Naive thymus-derived CD8-positive, alpha-beta T cell (primary cell): ENCODE measurements around the gene TAS1R2. TPM values are rescaled to one million over a fixed set of nuclear protein-coding genes. Genes with fewer than 3 reads are reported as not detected.
"Not testable (repeated sequence)": the region's sequence is repeated elsewhere in the genome, so short reads cannot be mapped to it uniquely, and the experiment has no call there.

Source experiments
- ATAC-seq, 2 donors: fragments of 150-1000 bp; cut with Tn5 transposase in 1 of 2; sonication (Bioruptor Pico), chemical (Tn5 transposase) in 1 of 2; 1 replicate in 1 of 2; 2 replicates in 1 of 2; pipeline ENCODE4 v1.10.0; 2021; ENCODE audit warnings: mild to moderate bottlenecking in 2 of 2, moderate library complexity in 2 of 2
- POLR2A ChIA-PET: fragments of 350-600 bp; sonication (Branson Sonifier 250); formaldehyde crosslinking; loops from one replicate; lab custom pipeline; 2021; ENCODE audit warnings: antibody characterized with exemption; lab: Charles Lee
- DNase-seq, 10 donors: peaks; one replicate each; pipeline versions ENCODE4 v3.0.0 to v3.0.0-alpha.2; 2020 to 2022
- H3K27ac Mint-ChIP-seq, 10 donors: one replicate each; pipeline ENCODE4 v1.8.0; 2020 to 2022; ENCODE audit warnings: mild to moderate bottlenecking in 10 of 10, mixed read lengths in 10 of 10, moderate library complexity in 4 of 10, inconsistent platforms in 1 of 10
- H3K27me3 Mint-ChIP-seq, 5 donors: one replicate each; pipeline ENCODE4 v1.8.0; 2021 to 2022; ENCODE audit warnings: mixed read lengths in 5 of 5
- H3K36me3 Mint-ChIP-seq, 3 donors: one replicate each; pipeline ENCODE4 v1.8.0; 2020 to 2022; ENCODE audit warnings: mixed read lengths in 3 of 3, mild to moderate bottlenecking in 2 of 3, inconsistent platforms in 1 of 3
- H3K4me1 Mint-ChIP-seq, 4 donors: one replicate each; pipeline ENCODE4 v1.8.0; 2021 to 2022; ENCODE audit warnings: mixed read lengths in 4 of 4
- H3K4me3 Mint-ChIP-seq, 10 donors: one replicate each; pipeline ENCODE4 v1.8.0; 2020 to 2022; ENCODE audit warnings: mild to moderate bottlenecking in 10 of 10, mixed read lengths in 10 of 10, moderate library complexity in 6 of 10, inconsistent platforms in 1 of 10
- H3K9me3 Mint-ChIP-seq, 9 donors: one replicate each; pipeline ENCODE4 v1.8.0; 2020 to 2022; ENCODE audit warnings: mixed read lengths in 9 of 9, mild to moderate bottlenecking in 3 of 9, inconsistent platforms in 1 of 9, moderate library complexity in 1 of 9
- polyA plus RNA-seq, 3 donors: library from polyadenylated mRNA; unstranded; fragments of 300-500 nt; fragmentation: Illumina TruSeq; gene quantifications; one replicate each; pipeline ENCODE4 v1.2.3, GENCODE V29; 2021
- total RNA-seq, 8 experiments: library from RNA in 2 of 8; stranded (reverse) in 2 of 8; gene quantifications; one replicate each; pipeline ENCODE4 v1.2.3 and lab custom pipeline; 2021 to 2026

TAS1R2 gene
- total and polyA plus RNA-seq, 5 experiments from 2014 or later, result not detected

DNA sequence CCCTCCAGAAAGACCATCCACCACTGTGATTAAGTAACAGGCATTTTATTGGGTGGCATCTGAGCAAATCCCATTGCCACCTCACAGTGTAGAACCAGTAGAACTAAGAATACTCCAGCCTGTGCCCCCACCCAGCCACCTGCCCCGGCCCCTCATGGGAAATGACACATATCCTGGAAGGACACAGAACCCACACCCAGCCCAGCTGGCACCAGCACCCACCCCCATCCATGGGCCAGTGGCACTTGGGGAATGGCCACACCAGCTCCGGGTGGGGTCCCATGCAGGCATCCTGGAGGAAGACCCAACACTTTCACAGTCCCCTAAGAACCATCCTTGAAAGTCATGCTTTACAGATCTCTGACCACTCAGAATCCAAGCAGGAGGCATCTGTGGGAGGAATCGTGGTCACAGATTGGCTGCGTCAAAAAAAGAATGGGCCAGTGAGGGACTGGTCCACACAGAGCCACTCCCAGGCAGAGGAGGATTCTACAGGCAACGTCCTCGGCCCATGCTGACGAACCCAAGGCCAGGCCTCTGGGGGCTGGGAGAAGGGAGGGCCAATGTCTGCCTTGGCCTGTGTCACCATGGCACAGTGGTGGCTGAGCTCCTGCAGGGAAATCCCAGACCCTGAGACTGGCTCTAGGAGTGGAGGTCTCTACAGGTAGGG, 12.1 kb upstream of the TAS1R2 start:
- DNase-seq, result no peak
- POLR2A ChIA-PET, result no interaction called here
- Mint-ChIP-seq H3K4me3 (no peak overlapping the region), H3K4me1 (no peaks in the 10 kb centered on the region), H3K36me3 (no peaks in the 10 kb centered on the region), H3K27ac (no peak overlapping the region), H3K9me3 (no peaks in the 10 kb centered on the region), H3K27me3 (peaks cover 0 to 8% (median 6%) of the 10 kb centered on the region in 5 donors)
- no peak for ATAC-seq

DNA sequence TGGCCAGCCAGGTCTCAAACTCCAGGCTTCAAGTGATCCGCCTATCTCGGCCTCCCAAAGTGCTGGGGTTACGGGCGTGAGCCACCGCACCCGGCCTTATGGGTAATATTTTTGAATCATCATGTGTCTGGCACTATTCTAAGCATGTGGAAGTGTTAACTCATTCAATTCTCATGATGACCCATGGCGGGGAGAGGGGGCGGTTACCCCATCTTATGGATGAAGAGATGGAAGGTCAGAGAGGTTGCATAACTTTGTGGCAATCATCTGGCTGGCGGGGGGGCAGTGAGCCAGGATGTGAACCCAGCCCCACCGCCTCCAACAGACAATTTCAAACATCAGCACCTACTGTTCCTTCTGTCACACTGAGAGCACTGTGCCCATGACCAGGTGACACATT, 11.5 kb upstream of the TAS1R2 start:
- no peaks in the 10 kb centered on the region for H3K4me1 Mint-ChIP-seq
- POLR2A ChIA-PET, result no interaction called here
- peaks cover 0 to 8% (median 8%) of the 10 kb centered on the region in 5 donors for H3K27me3 Mint-ChIP-seq
- no peaks in the 10 kb centered on the region for H3K9me3 Mint-ChIP-seq
- no peak overlapping the region for H3K4me3 Mint-ChIP-seq
- H3K27ac Mint-ChIP-seq, result no peak overlapping the region
- no peak for DNase-seq
- no peaks in the 10 kb centered on the region for H3K36me3 Mint-ChIP-seq
- ATAC-seq, result no peak

DNA sequence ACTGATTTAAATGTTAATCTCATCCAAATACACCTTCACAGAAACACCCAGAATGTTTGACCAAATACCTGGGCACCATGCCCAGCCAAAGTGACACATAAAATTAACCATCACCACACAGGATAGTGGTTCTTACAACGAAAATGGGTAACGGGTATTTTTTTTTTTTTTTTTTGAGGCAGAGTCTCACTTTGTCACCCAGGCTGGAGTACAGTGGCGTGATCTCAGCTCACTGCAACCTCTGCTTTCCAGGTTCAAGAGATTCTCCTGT, 11.1 kb upstream of the TAS1R2 start:
- not testable (repeated sequence) for H3K4me1 Mint-ChIP-seq, H3K9me3 Mint-ChIP-seq, H3K36me3 Mint-ChIP-seq

DNA sequence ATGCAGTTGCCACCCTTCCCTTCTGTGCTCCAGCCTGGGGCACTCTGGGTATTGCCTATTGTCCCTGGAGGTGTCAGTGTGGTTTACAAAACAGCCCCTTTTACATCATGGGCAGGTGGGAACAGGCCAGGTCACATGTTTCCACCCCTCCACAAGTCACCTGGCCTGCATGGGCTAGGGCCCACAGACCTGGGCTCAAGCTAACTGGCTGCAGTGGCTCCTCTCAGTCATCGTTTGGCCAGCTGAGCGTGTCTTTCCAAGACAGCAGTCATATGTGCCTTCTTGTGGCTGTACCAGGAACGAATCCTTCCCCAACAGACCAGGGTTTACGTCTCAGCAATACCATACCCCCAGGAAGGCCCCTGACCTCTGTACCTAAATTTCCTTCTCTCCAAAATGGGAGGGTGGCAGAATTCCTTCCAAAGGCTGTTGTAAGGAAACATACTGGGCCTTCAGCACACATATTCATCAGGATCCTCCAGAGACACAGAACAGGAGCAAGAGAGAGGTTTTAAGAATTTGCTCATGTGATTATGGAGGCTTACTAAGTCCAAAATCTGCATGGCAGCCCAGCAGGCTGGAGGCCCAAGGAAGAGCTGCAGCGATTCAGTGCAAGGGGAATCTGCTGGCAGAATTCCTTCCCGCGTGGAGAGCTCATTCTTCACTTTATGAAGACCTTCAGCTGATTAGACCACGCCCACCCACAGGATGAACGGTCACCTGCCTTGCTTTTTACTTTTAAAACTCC, 10.6 kb upstream of the TAS1R2 start:
- Mint-ChIP-seq H3K27ac (no peak overlapping the region), H3K27me3 (peaks cover 0 to 16% (median 13%) of the 10 kb centered on the region in 5 donors), H3K4me1 (no peaks in the 10 kb centered on the region), H3K36me3 (no peaks in the 10 kb centered on the region), H3K9me3 (no peaks in the 10 kb centered on the region), H3K4me3 (no peak overlapping the region)
- POLR2A ChIA-PET, result no interaction called here
- DNase-seq (no peak), ATAC-seq (no peak)

More for the DNA sequence above, 11.1 kb upstream of the TAS1R2 start:
- ATAC-seq, H3K4me3 Mint-ChIP-seq, POLR2A ChIA-PET, H3K27ac Mint-ChIP-seq, DNase-seq: not testable (repeated sequence)
- H3K27me3 Mint-ChIP-seq, result peaks cover 0 to 12% (median 11%) of the 10 kb centered on the region in 5 donors

DNA sequence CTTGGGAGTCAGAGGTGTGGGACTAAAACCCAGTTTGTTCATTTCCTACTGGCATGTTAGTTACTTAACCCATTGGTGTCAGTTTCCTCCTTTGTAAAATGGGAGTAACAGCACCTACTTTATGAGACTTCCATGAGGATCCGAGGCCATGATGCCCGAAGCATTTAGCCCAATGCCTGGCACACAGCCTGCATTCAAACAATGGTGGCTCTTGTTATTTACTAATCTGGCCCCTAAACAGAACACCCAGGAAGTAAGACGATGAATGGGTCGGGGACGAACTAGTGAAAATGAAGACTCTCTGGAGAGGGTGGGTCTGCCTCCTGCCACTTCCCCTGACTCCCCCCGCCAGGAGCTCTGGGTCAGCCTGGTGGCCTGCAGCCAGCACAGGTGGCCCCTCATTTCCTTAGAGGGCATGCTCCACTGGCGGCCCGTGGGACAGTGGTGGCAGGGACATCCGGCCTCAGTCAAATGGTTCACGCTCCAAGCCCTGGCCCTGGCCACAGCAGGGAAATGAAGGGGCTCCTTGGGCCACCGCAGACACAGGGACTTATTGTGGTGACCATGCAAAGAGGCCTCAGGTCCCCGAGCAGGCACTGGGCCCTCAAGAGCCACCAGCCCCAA, 9.5 kb upstream of the TAS1R2 start:
- no peaks in the 10 kb centered on the region for H3K4me1 Mint-ChIP-seq
- peaks cover 0 to 16% (median 13%) of the 10 kb centered on the region in 5 donors for H3K27me3 Mint-ChIP-seq
- no peaks in the 10 kb centered on the region for H3K9me3 Mint-ChIP-seq
- POLR2A ChIA-PET, result no interaction called here
- no peaks in the 10 kb centered on the region for H3K36me3 Mint-ChIP-seq
- H3K27ac Mint-ChIP-seq, result peak overlapping the region in 1 of 10 donors; percentile 67
- ATAC-seq (no peak), DNase-seq (no peak)
- H3K4me3 Mint-ChIP-seq, result no peak overlapping the region

DNA sequence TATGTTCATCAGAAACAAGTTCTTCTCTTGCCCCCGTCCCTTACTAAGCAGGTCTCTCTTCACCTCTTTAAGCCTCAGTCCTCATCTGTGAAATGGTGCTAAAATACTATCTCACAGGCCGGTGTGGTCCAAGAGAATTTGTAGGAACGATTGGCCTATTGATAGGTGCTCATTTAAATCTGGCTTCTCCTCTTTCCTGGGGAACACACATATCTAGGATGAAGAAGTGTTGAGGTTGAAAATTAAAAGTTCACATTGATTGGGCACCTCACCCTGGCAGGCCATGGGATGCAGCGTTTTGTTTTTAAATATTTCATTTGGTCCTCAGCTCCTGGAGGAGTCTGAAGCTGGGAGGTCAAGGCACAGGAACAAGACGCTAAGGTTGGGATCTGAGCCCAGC, 8.9 kb upstream of the TAS1R2 start:
- no peaks in the 10 kb centered on the region for H3K4me1 Mint-ChIP-seq
- no peak for DNase-seq
- no peak overlapping the region for H3K27ac Mint-ChIP-seq
- H3K36me3 Mint-ChIP-seq, result no peaks in the 10 kb centered on the region
- ATAC-seq, result no peak
- H3K4me3 Mint-ChIP-seq, result no peak overlapping the region
- H3K9me3 Mint-ChIP-seq, result no peaks in the 10 kb centered on the region
- peaks cover 0 to 16% (median 13%) of the 10 kb centered on the region in 5 donors for H3K27me3 Mint-ChIP-seq
- POLR2A ChIA-PET, result no interaction called here

DNA sequence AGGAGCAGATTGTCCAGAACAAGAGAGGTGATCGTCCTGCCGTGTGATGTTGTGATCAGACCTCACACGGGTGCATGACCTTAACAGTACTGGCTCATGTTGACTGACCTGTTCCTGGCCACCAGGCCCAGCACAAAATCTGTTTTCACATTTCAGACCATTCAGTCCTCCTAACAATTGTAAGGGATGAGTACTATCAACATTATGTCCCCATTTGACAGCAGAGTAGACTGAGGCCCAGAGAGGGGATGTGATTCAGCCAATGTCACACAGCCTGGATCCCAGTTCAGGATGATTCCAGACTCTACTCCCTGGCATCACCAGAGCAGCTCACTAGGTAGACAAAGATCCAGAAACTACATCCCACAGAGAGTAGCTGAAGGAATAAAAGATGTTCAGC, 7.4 kb upstream of the TAS1R2 start:
- no peaks in the 10 kb centered on the region for H3K36me3 Mint-ChIP-seq
- H3K27me3 Mint-ChIP-seq, result peaks cover 0 to 17% (median 14%) of the 10 kb centered on the region in 5 donors
- no peaks in the 10 kb centered on the region for H3K9me3 Mint-ChIP-seq
- POLR2A ChIA-PET, result no interaction called here
- H3K27ac Mint-ChIP-seq, result no peak overlapping the region
- H3K4me3 Mint-ChIP-seq, result no peak overlapping the region
- ATAC-seq (no peak), DNase-seq (no peak)
- no peaks in the 10 kb centered on the region for H3K4me1 Mint-ChIP-seq

DNA sequence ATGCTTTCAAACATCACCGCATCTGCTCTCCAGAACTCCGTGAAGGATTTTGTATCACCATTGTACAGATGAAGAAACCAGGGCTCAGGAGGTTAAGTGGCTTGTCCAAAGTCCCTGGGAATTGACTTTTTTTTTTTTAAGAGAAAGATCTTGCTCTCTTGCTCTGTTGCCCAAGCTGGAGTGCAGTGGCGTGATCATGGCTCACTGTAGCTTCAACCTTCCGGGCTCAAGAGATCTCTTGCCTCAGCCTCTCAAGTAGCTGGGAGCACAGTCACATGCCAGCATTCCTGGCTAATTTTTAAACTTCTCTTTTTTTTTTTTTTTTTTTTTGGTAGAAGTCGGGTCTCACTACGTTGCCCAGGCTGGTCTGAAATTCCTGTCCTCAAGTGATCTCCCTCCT, 6.9 kb upstream of the TAS1R2 start:
- DNase-seq (no peak), ATAC-seq (no peak)
- Mint-ChIP-seq H3K4me1 (no peaks in the 10 kb centered on the region), H3K27ac (peak overlapping the region in 1 of 10 donors; percentile 29), H3K27me3 (peaks cover 0 to 17% (median 14%) of the 10 kb centered on the region in 5 donors), H3K9me3 (no peaks in the 10 kb centered on the region), H3K36me3 (no peaks in the 10 kb centered on the region), H3K4me3 (no peak overlapping the region)
- POLR2A ChIA-PET, result interaction anchor here (0.7 kb wide), 1 partner anchor 901 kb away, joined by 4 read pairs; no protein-coding TSS in a partner anchor

DNA sequence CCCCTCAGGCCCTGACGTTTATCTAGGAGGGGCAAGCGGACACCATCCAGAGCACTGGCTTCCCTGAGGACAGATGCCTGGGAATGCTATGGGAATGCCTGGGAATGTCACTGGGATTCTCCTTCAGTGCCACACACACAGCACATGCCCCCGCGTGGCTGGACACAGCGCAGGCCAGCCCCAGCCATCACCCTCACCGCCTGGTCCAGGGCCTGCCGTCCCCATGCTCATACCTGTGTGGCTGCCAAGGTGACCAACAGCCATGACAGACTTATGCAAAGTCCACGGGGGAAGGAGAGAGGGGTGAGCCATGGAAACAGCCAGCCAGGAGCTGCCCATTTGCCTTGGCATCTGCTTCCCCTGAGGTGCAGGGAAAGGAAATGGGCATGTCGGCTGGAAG, 5.7 kb upstream of the TAS1R2 start:
- Mint-ChIP-seq H3K27ac (no peak overlapping the region), H3K36me3 (no peaks in the 10 kb centered on the region), H3K9me3 (no peaks in the 10 kb centered on the region), H3K4me1 (no peaks in the 10 kb centered on the region), H3K4me3 (no peak overlapping the region), H3K27me3 (peaks cover 0 to 17% (median 14%) of the 10 kb centered on the region in 5 donors)
- ATAC-seq, result no peak
- no peak for DNase-seq
- POLR2A ChIA-PET, result no interaction called here

DNA sequence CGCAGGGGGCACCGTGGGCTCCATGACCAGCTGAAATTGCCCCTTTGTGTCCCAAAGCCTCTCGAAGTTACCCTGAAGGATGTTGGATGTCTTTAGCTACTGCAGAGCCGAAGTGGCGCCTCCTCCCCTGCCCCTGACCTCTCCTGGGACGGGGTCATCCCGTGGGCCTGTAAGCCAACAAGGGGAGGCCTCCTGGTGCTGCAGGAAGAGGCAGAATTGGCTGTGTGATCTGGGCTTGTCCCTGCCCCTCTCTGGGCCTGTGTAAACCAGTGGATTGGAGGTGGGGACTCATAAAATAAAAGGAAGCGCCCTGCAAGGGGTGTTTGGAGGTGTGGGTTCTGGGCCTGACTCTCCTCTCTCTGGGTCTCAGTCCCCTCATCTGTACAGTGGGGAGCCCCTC, 2.1 kb upstream of the TAS1R2 start:
- Mint-ChIP-seq H3K36me3 (no peaks in the 10 kb centered on the region), H3K4me1 (no peaks in the 10 kb centered on the region), H3K27ac (peak overlapping the region in 1 of 10 donors; percentile 29), H3K9me3 (no peaks in the 10 kb centered on the region), H3K27me3 (peaks cover 0 to 10% (median 8%) of the 10 kb centered on the region in 5 donors), H3K4me3 (no peak overlapping the region)
- ATAC-seq, result no peak
- POLR2A ChIA-PET, result no interaction called here
- no peak for DNase-seq

DNA sequence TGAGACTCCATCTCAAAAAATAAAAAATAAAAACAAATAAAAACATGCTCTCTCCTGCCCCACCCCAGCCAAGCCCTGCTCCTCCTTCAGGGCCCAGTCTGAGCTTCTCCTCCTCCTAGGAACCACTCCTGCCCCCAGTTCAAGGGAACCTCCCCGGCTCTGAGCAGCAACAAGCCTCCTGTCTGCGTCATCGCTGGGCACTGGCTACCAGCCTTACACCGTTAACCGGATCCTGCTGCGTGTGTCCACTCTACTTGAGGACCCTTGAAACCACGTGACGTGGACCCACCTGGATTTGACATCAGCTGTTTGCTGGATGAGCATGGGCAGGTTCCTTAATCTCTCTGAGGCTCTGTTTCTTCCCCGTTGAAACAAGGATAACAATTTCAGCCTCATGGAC, 1.6 kb upstream of the TAS1R2 start:
- H3K27me3 Mint-ChIP-seq, result peaks cover 3 to 13% (median 10%) of the 10 kb centered on the region in 5 donors
- H3K36me3 Mint-ChIP-seq, result no peaks in the 10 kb centered on the region
- DNase-seq, result no peak
- POLR2A ChIA-PET, result no interaction called here
- H3K27ac Mint-ChIP-seq, result no peak overlapping the region
- no peak for ATAC-seq
- no peaks in the 10 kb centered on the region for H3K9me3 Mint-ChIP-seq
- no peak overlapping the region for H3K4me3 Mint-ChIP-seq
- H3K4me1 Mint-ChIP-seq, result no peaks in the 10 kb centered on the region

DNA sequence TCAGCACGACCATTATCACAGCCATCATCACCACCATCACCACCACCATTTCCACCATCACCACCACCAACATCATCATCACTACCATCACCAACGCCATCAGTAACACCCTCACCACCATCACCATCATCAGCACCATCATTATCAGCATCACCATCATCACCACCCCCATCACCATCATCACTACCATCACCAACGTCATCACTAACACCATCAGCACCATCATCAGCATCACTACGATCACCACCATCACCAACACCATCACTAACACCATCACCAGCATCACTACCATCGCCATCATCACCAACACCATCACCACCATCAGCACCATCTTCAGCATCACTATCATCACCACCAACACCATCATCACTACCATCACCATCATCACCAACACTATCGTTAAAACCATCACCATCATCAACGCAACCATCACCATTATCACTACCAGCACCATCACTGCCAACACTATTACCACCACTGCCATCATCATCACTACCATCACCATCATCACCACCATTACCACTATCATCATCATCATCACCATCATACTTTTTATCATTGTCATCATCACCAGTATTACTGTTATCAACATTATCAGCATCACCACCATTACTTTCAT, 1.3 kb downstream of the TAS1R2 start:
- no peak for ATAC-seq
- no peaks in the 10 kb centered on the region for H3K36me3 Mint-ChIP-seq
- POLR2A ChIA-PET, result no interaction called here
- no peak for DNase-seq
- H3K9me3 Mint-ChIP-seq, result no peaks in the 10 kb centered on the region
- H3K27ac Mint-ChIP-seq, result no peak overlapping the region
- H3K4me1 Mint-ChIP-seq, result no peaks in the 10 kb centered on the region
- no peak overlapping the region for H3K4me3 Mint-ChIP-seq
- H3K27me3 Mint-ChIP-seq, result peaks cover 8 to 15% (median 14%) of the 10 kb centered on the region in 5 donors

DNA sequence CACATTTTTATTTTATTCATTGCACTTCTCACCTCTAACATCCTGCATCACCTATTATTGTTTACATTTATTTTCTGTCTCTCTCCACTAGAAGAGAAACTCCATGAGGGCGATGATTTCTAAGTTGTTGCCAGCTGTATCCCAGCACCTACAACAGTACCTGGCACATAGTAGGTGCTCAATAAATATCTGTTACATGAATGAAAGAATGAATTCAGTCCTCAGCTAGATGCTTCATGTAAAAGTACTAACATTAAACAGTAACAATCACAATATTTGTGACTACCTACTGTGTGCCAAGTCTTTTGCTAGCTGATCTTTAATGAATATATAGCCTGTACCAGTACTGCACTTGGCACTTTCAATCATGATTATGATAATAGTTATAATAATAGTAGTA, 3.0 kb downstream of the TAS1R2 start:
- H3K4me1 Mint-ChIP-seq, result no peaks in the 10 kb centered on the region
- no peak for DNase-seq
- POLR2A ChIA-PET, result no interaction called here
- H3K27ac Mint-ChIP-seq, result no peak overlapping the region
- H3K4me3 Mint-ChIP-seq, result no peak overlapping the region
- ATAC-seq, result no peak
- H3K36me3 Mint-ChIP-seq, result no peaks in the 10 kb centered on the region
- H3K27me3 Mint-ChIP-seq, result peaks cover 8 to 15% (median 11%) of the 10 kb centered on the region in 5 donors
- H3K9me3 Mint-ChIP-seq, result no peaks in the 10 kb centered on the region
